GM19238 (cell line): ENCODE results near the gene AFG1L.
"Not testable (repeated sequence)": the region's sequence is repeated elsewhere in the genome, so short reads cannot be mapped to it uniquely, and the experiment has no call there.

Experiments used
- DNase-seq: peaks from one replicate; pipeline ENCODE4 v3.0.0; 2011; ENCODE audit warnings: low spot score; ENCODE audit not compliant: insufficient read length

Gene AFG1L

DNA sequence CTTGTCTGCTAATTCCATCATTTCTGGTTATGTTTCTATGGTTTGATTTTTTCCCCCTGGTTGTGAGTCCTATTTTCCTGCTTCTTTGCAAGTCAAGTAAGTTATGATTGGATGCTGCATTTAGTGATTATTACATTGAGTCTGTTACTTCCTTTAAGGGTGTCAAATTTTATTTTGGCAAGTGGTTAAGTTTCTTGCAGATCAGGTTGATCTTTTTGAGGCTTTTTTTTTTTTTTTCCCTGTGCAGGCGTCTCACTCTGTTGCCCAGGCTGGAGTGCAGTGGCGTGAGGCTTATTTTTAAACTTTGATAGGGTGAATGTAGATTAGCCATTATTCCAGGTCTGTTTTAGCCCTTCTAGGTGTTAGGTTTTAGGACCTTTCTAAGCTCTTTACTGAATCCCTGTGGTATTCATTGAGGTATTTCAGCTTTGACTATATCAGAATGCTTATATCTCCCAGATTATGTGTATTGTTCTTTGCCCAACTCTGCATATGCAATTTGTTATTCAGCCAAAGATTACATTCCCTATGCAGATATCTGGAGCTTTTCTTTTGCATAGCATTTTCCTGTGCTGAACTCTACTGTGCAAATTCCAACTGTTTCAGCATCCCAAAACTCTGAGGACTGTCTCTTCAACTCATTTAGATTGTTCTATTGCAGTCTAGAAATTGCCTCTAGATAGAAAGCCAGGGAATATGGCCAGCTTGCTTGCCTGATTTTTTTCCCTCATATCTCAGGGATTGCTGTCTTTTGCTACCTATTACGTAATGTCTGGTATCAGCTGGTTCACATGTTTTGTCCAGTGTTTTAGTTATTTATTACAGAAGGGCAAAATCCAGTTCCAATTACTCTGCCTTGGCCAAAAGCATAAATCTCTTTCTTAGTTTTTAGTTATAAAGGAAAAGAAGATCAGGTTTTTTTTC, 113.3 kb downstream of the AFG1L start:
- no peak for DNase-seq

DNA sequence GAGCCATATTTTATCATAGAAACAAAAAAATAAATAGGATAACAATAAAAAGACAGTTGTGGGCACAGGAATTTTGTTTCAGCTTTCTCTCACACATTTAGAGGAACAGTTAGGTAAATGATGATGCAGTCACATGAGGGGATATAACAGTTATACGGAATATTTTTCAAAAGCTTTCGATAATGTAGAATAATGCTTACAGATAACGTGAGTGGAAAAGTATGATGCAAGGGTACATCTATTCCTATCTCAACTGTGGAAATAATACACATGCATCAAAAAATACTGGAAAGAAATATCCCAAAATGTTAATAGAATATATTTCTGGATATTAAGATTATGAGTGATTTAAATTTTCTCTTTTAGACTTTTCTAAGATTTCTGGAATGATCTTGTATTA, 114.0 kb downstream of the AFG1L start:
- DNase-seq, result no peak

DNA sequence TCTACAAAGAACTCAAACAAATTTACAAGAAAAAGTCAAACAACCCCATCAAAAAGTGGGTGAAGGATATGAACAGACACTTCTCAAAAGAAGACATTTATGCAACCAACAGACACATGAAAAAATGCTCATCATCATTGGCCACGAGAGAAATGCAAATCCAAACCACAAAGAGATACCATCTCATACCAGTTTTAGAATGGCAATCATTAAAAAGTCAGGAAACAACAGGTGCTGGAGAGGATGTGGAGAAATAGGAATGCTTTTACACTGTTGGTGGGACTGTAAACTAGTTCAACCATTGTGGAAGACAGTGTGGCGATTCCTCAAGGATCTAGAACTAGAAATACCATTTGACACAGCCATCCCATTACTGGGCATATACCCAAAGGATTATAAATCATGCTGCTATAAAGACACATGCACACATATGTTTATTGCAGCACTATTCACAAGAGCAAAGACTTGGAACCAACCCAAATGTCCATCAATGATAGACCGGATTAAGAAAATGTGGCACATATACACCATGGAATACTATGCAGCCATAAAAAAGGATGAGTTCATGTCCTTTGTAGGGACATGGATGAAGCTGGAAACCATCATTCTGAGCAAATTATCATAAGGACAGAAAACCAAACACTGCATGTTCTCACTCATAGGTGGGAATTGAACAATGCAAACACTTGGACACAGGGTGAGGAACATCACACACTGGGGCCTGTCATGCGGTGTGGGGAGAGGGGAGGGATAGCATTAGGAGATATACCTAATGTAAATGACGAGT, 121.4 kb downstream of the AFG1L start:
- not testable (repeated sequence) for DNase-seq

DNA sequence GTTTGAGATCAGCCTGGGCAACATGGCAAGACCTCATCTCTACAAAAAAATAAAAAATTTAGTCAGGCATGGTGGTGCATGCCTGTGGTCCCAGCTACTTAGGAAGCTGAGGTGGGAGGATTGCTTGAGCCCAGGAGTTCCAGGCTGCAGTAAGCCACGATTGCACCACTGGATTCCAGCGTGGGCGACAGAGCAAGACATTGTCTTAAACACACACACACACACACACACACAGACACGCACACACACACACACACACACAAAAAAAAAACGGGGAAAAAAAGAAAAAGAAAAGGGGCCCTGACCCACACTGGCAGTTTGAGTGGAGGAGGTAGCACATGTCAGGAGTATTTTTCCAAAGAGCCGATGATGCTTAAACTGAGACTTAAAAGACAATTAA, 122.2 kb downstream of the AFG1L start:
- no peak for DNase-seq

DNA sequence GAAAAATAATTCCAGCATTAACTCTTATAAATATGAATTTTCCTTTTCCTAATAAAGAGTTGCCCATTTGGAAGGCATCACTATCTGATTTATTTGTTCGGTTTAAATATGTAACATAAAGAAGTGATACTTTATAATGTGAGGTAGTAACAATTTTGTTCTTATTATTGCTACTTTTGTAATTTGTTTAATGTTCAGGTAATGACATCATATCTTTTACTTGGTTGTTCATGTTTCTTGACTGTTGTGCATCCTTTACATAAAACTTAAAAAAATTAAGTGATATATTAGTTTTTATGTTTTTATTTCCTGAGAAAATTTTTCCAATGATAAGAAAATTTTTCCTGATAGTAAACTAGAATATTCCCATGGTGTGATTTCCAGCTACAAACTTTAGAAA, 124.6 kb downstream of the AFG1L start:
- DNase-seq, result no peak

DNA sequence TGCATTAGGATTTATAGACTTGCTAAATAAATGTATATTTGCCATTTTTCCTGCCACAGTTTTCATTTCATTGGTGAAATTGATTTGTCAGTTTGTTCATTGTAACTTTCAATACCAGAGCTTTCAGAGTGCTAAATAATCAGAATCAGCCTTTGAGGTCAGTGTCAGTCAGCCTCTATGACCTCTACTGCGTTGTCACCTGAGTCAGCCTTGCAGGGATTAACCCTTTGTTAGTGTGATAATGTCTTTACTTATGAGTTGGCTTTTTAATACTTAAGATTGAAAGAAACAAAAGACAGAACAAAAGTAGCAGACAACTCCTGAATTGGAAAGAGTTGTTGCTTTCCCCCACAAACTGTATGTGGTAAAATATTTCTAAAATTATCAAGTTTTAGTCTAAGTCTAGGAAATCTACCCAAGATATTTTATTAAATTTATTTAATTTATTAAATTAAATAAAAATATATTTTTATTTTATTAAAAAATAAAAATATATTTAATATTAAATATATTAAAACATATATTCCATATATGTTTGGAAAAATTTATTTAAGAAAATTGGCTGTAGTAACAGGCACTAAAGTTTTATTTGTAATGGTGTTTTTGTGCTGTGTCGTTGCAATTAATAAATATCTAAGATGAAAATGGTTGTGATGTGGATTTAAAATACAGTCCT, 125.2 kb downstream of the AFG1L start:
- no peak for DNase-seq

DNA sequence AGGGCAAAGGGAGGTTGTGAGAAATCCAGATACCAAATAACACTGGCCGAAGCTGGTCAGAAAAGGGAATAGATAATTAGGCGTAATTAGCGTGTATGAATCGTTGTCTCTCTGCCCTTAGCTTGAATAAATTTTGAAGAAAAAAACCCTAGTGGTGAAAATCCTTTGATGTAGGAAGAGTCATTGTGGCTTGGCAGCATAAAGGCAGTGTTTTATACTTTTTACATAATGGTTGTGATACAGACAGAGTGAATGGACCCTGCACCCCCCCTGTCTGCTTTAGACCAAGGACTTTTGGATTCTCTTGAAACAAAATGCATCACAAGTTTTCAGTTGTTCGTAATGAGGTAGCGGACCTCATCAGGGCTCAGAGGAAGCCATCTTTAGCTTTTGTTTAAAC, 126.5 kb downstream of the AFG1L start:
- no peak for DNase-seq

DNA sequence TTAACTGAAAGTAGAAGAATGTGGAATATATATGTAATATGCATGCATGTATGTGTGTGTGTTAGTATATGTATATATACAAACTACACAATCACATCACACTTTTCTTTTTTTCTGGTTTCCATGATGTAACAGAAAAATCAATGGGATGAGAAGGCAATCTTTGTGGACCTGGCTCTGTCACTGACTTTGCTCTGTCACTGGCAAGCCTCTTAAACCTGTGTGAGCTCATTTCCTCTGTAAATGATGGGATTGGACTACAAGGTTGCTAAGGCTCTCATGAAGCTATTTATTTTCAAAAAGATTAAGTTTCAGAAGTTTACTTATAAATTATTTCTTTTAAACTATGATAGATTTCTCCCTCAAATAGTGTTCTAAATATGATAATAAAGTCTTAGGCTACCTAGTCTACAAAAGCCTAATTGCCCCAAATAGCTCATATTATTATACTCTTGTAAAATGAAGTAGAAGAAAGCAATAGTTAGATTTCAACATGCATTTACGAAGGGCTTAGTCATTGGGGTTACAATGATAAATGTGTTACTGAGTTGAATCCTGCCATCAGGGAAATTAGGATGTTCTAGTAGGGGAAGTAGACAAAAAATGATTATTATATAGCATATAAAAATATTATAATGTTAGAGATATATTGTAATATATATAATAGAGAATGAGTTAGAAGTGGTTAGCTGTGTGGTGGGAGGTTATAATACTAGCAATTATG, 129.3 kb downstream of the AFG1L start:
- DNase-seq, result no peak

DNA sequence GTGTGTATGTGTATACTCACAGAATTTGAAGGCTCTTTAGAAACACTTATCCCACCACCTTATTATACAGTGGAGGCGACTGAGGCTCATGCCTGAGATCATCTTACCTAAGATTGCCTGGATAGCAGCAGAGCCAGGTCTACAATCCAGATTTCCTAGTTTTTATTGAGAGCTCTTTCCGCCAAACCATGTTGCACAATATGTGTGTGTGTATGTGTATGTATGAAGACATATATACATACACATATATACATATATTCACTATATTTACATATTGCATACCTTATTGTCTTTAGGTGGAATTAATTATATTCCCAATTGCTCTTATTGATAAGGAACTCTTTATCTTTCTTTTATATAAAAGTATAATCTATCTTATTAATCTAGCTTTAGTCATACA, 130.6 kb downstream of the AFG1L start:
- DNase-seq, result no peak

DNA sequence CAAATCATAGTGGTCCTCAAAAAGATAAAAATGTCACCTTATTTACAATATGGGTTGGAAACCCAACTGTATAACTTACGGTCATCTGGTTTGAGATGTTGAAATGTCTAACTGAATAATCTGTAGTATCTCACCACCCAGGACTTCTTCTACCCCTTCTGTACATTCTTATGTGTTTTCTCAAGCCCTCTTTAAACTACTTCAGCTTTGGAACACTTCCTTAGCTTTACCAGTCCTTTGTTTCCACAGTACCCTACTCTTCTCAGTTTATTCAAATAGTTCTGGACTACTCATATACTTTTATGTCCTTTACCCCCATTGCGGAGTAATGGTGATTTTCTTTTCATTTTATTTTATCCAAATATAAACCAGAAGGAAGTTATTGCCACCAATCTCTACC, 137.3 kb downstream of the AFG1L start:
- no peak for DNase-seq

DNA sequence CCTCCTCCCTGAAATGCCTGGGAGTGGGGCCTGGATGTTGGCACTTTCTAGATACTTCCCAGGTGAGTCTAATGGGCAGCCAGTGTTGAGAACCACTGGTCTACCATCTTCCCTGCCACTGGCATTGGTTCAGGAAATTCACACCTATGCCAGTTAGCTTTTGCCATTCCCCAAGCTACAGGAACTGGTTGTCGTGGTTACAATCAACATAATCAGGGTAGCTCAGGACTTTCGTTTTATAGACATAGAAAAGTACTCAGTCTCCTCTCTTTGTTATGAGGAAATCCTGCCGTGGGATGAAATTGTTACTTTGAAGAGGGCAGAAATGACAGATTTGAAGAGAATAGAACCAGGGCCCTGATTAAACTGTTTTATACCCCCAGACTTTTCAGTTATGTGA, 137.9 kb downstream of the AFG1L start:
- no peak for DNase-seq

DNA sequence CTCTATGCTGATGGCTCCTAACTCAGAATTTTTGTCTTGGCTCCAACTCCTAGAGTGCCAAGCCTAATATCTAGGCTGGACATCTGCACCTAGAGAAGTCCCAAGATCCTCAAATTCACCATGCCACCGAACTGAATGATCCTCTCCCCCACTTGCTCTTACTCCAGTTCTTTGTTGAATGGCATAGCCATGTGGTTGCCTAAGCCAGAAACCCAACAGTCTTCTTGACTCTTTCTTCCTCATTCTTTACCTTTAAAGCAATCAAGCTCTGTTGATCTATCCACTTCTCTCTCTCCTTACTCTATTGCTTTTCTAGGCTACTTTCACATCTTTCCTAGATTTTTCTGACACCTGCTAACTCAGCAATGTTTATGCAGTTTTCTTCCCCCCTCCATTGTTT, 139.4 kb downstream of the AFG1L start:
- no peak for DNase-seq

DNA sequence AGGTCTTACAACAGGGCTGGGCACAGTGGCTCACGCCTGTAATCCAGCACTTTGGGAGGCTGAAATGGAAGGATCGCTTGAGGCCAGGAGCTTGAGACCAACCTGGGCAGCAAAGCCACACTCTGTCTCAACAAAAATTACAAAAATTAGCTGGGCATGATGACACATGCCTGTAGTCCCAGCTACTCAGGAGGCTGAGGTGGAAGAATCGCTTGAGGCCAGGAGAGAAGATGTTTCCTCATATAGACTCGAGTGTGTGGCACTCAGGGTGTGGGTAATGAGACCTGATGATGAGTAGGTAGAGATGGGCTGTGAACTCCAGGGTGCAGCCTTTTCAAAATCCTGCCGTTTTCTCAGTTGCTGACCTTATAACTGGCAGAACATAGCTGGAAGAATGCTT, 140.5 kb downstream of the AFG1L start:
- DNase-seq, result no peak

DNA sequence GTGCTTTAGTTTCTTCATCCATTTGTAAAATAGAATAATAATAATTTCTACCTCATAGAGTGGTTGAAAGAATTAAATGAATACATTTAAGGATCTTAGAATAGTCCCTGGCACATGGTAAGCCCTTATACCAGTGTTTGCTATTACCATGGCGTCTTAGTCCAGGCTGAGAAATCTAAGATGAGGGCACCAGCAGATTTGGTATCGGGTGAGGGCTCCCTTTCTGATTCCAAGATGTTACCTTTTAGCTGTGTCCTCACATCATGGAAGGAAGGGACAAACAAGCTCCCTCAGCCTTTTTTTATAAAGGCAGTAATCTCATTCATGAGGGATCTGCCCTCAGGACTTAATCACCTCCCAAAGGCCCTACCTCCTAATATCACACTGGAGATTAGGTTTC, 141.9 kb downstream of the AFG1L start:
- no peak for DNase-seq

DNA sequence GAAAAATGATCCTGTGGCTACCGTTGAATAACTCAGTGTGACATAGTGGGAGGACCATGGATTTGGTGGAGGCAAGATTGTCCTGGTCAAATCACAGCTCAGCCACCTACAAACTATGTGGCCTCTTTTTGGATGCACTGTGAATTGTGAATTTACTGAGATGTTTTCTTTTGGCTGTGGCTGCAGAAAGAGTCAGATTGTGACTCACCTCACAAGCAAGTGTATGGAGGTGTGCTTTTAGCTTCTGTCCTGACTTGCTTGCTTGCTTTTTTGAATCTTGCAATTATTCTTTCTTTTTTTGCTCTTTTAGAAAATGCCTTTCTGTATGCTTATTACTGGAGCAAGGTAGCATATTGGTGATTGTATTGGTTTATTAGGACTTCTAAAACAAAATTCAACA, 143.0 kb downstream of the AFG1L start:
- DNase-seq, result no peak

DNA sequence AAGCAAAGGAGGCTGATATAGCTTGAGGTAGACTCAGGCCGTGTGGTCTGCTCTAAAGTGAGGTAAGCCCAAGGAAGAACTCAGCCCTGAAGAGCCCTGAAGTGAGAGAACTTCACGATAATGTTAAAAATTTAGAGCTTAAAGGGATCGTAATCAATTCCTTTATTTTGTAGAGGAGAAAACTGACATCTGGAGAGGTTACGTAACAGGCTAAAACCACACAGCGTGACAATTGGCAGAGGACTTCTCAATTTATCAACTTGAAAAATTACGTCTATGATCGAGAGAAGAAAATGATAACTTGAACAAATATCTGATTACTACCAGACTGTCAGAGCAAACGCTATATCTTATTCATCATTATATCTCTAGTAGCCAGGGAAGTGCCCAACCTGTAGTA, 144.1 kb downstream of the AFG1L start:
- no peak for DNase-seq

DNA sequence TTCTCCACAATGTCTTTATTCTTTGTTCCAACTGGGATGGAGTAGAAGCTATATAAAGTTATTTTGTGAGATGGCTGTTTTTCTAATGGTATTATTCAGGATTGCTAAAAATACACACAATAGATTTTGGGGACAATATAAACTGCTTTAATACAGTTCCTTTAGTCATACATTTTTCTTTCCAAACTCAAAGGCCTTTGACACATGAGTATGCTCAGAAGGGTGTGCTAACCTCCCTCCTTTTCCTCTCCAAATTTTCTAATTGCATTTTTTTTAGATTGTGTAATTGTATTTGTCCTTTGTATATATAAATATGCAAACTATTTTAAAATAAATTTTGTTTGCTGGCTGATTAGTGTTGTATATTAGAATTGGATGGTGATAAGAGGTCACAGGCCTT, 146.3 kb downstream of the AFG1L start:
- no peak for DNase-seq

DNA sequence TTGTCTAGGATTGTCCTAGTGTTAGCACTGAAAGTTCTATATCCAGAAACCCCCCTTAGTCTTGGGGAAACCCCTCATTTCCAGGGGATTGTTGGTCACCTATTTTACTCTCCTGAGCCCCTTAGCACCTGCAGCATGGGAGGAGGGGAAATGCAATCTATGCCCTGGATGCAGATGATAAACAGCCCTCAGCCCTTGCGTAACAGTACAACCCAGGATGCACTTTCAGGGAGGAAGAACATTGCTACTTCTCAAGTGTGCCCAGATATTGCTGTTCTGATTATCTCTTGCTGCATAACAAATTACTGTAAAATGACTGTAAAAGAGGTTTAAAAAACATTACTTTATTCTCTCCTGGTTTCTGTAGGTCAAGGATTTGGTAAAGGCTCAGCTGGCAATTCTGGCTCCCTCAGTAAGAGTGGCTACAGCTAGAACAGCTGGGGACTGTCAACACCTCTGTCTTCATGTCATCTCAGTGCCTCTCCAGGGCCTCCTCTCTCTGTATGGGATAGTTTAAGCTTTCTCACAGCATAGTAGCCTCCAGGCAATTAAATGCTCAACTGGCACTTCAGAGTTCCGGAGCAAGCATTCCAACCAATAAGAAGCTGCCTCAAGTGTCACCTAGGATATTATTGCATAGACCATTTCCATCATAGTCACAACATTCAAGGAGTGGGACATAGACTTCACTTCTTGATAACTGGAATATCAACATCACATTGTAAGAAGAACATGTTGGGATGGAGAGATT, 148.1 kb downstream of the AFG1L start:
- no peak for DNase-seq

DNA sequence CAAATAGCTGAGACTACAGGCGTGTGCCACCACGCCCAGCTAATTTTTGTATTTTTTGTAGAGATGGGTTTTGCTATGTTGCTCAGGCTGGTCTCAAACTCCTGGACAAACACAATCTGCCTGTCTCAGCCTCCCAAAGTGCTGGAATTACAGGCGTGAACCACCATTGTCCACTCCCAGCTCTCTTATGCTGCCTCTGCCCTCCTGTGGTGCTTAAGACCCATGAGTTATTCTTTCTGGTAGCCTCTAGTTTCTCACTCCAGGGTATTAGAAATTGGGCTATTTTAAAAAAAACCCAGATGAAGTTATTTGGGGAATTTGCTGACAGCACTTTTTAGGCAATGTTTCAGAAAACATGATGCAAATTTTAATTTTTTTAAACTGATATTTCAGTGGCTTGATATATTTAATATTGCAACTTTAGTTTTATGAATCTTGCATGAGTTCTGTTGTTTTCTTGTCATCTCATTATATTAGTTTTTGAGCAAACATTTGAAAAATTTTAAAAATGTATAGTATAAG, 151.8 kb downstream of the AFG1L start:
- DNase-seq, result no peak

DNA sequence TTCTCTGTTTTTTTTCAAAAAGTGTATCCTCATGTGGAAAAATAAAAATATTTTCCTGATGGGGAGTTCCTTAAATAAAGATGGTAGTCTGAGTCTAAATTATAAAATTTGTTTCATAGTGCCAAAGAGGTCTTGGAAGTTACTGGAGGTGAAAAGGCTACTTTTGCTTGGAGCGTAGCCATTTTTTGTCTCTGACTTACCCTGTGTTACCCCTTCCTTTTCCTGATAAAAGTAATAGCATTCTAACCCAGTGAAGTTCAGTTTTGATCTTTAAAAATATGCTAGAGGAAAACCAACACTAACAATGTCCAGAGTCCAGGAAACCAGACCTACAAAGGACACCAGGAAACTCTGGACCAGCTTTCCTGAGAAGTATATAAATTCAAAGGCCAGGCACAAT, 153.6 kb downstream of the AFG1L start:
- no peak for DNase-seq

DNA sequence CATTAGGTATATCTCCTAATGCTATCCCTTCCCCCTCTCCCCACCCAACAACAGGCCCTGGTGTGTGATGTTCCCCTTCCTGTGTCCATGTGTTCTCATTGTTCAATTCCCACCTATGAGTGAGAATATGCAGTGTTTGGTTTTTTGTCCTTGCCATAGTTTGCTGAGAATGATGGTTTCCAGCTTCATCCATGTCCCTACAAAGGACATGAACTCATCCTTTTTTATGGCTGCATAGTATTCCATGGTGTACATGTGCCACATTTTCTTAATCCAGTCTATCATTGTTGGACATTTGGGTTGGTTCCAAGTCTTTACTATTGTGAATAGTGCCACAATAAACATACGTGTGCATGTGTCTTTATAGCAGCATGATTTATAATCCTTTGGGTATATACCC, 154.9 kb downstream of the AFG1L start:
- not testable (repeated sequence) for DNase-seq
